Activated CD8-positive, alpha-beta T cell treated with anti-CD3 and anti-CD28 coated beads for 36 hours (primary cell): Measurements from ENCODE around the gene LHB. TPM values are rescaled to one million over a fixed set of nuclear protein-coding genes. Genes with fewer than 3 reads are reported as not detected.
"Not testable (repeated sequence)": the region's sequence is repeated elsewhere in the genome, so short reads cannot be mapped to it uniquely, and the experiment has no call there.

Experiments
- ATAC-seq: fragments of 200-7000 bp; cut with Tn5 transposase; one replicate; pipeline ENCODE4 v1.10.0; 2021; ENCODE audit warnings: mild to moderate bottlenecking, moderate library complexity
- CTCF ChIA-PET: fragments of 350-600 bp; sonication (Branson Sonifier 250); formaldehyde crosslinking; loops from one replicate; lab custom pipeline; 2021; ENCODE audit warnings: antibody characterized with exemption; lab: Charles Lee
- POLR2A ChIA-PET: fragments of 350-600 bp; sonication (Branson Sonifier 250); formaldehyde crosslinking; loops from one replicate; lab custom pipeline; 2021; ENCODE audit warnings: antibody characterized with exemption; lab: Charles Lee
- DNase-seq: peaks from one replicate; pipeline ENCODE4 v3.0.0-alpha.2; 2020
- H3K27ac Mint-ChIP-seq: one replicate; pipeline ENCODE4 v1.8.0; 2021; ENCODE audit warnings: mild to moderate bottlenecking, mixed read lengths
- H3K27me3 Mint-ChIP-seq: one replicate; pipeline ENCODE4 v1.8.0; 2021; ENCODE audit warnings: mixed read lengths
- H3K36me3 Mint-ChIP-seq: one replicate; pipeline ENCODE4 v1.8.0; 2021; ENCODE audit warnings: low read depth, mixed read lengths
- H3K4me1 Mint-ChIP-seq: one replicate; pipeline ENCODE4 v1.8.0; 2021; ENCODE audit warnings: low read depth, mixed read lengths
- H3K4me3 Mint-ChIP-seq: one replicate; pipeline ENCODE4 v1.8.0; 2021; ENCODE audit warnings: mild to moderate bottlenecking, moderate library complexity, mixed read lengths
- H3K9me3 Mint-ChIP-seq: one replicate; pipeline ENCODE4 v1.8.0; 2021; ENCODE audit warnings: mixed read lengths
- CTCF ChIP-seq: fragments of 200-600 bp; IDR thresholded peaks from one replicate; pipeline ENCODE4 v1.8.0; 2022; ENCODE audit warnings: antibody characterized with exemption, mild to moderate bottlenecking
- intact Hi-C: fragments of 100-400 bp; cut with micrococcal nuclease; formaldehyde crosslinking; loops from one replicate; pipeline ENCODE4 v1.10.0; 2022
- total RNA-seq, 2 experiments: library from RNA; stranded (reverse); gene quantifications; one replicate each; pipeline ENCODE4 v1.2.3, GENCODE V29; 2021

The LHB gene
- total RNA-seq, 2 experiments from 2014 or later = not detected

GRCh38 chr19:49056101-49056901, 39.4 kb upstream of the LHB start:
- Mint-ChIP-seq H3K27ac (no peak overlapping the region), H3K9me3 (no peaks in the 10 kb centered on the region), H3K4me3 (peak overlapping the region; percentile 55), H3K4me1 (peaks cover 18% of the 10 kb centered on the region), H3K27me3 (peaks cover 38% of the 10 kb centered on the region), H3K36me3 (no peaks in the 10 kb centered on the region)
- ATAC-seq = peak; percentile 74
- intact Hi-C loops = no loop called here
- peak; percentile 69 for DNase-seq
- ChIA-PET CTCF (interaction anchor here (1.1 to 2.3 kb wide), 3 partner anchors 18 to 63 kb away, joined by 3 to 8 read pairs (median 6); partner anchors contain the start of genes GYS1 and RUVBL2), POLR2A (no interaction called here)
- TF ChIP-seq CTCF = no peak

GRCh38 chr19:49050376-49051033, 33.6 kb upstream of the LHB start:
- H3K4me3 Mint-ChIP-seq, DNase-seq, H3K36me3 Mint-ChIP-seq, POLR2A ChIA-PET, H3K27me3 Mint-ChIP-seq, H3K27ac Mint-ChIP-seq, intact Hi-C loops, H3K9me3 Mint-ChIP-seq, CTCF ChIA-PET, ATAC-seq, H3K4me1 Mint-ChIP-seq: not testable (repeated sequence)

GRCh38 chr19:49049834-49050233, 32.9 kb upstream of the LHB start:
- H3K9me3 Mint-ChIP-seq, H3K4me1 Mint-ChIP-seq, CTCF ChIA-PET, DNase-seq, H3K27ac Mint-ChIP-seq, H3K4me3 Mint-ChIP-seq, H3K27me3 Mint-ChIP-seq, H3K36me3 Mint-ChIP-seq, POLR2A ChIA-PET, intact Hi-C loops, ATAC-seq: not testable (repeated sequence)

GRCh38 chr19:49049011-49049410, 32.1 kb upstream of the LHB start, which contains the start of gene CGB8:
CGB8 (minus strand) TSS chr19:49049111; CDS start chr19:49048739, 372 bp downstream.
- H3K27ac Mint-ChIP-seq, CTCF ChIA-PET, H3K9me3 Mint-ChIP-seq, intact Hi-C loops, H3K4me1 Mint-ChIP-seq, ATAC-seq, DNase-seq, H3K36me3 Mint-ChIP-seq, H3K27me3 Mint-ChIP-seq, H3K4me3 Mint-ChIP-seq, POLR2A ChIA-PET: not testable (repeated sequence)

- H3K27me3 Mint-ChIP-seq, POLR2A ChIA-PET, H3K9me3 Mint-ChIP-seq, ATAC-seq, H3K36me3 Mint-ChIP-seq, H3K4me1 Mint-ChIP-seq, H3K4me3 Mint-ChIP-seq, H3K27ac Mint-ChIP-seq, DNase-seq, CTCF ChIA-PET, intact Hi-C loops: not testable (repeated sequence)
These were observed 26.7 kb upstream of the LHB start, which contains the start of gene CGB5 for GRCh38 chr19:49043548-49043947. CGB5 (plus strand) TSS chr19:49043848; CDS start chr19:49044210, 362 bp downstream.

- DNase-seq, POLR2A ChIA-PET, H3K9me3 Mint-ChIP-seq, ATAC-seq, CTCF ChIA-PET, H3K4me1 Mint-ChIP-seq, H3K27me3 Mint-ChIP-seq, H3K36me3 Mint-ChIP-seq, H3K4me3 Mint-ChIP-seq, H3K27ac Mint-ChIP-seq, intact Hi-C loops: not testable (repeated sequence)
These were observed 25.8 kb upstream of the LHB start for GRCh38 chr19:49042666-49043065.

- Mint-ChIP-seq H3K36me3 (no peaks in the 10 kb centered on the region), H3K27ac (no peak overlapping the region), H3K4me1 (no peaks in the 10 kb centered on the region), H3K4me3 (no peak overlapping the region), H3K27me3 (no peaks in the 10 kb centered on the region), H3K9me3 (no peaks in the 10 kb centered on the region)
- no peak for TF ChIP-seq CTCF
- ATAC-seq (no peak), DNase-seq (no peak)
- ChIA-PET CTCF (no interaction called here), POLR2A (no interaction called here)
- intact Hi-C loops = no loop called here
These were observed 25.3 kb upstream of the LHB start for GRCh38 chr19:49042177-49042576.

GRCh38 chr19:49039736-49040135, 22.8 kb upstream of the LHB start:
- H3K4me1 Mint-ChIP-seq, H3K4me3 Mint-ChIP-seq, H3K27me3 Mint-ChIP-seq, H3K36me3 Mint-ChIP-seq, H3K27ac Mint-ChIP-seq, CTCF ChIA-PET, POLR2A ChIA-PET, intact Hi-C loops, H3K9me3 Mint-ChIP-seq, ATAC-seq, DNase-seq: not testable (repeated sequence)

GRCh38 chr19:49038557-49039276, 21.8 kb upstream of the LHB start:
- H3K27me3 Mint-ChIP-seq, H3K9me3 Mint-ChIP-seq, POLR2A ChIA-PET, H3K4me3 Mint-ChIP-seq, H3K4me1 Mint-ChIP-seq, CTCF ChIA-PET, DNase-seq, H3K27ac Mint-ChIP-seq, intact Hi-C loops, ATAC-seq, H3K36me3 Mint-ChIP-seq: not testable (repeated sequence)
